ENCODE data around the gene LRATD1.
A peak's percentile ranks its signal among the peaks of the same experiment; 100 is the strongest.

LRATD1 gene, protein sequence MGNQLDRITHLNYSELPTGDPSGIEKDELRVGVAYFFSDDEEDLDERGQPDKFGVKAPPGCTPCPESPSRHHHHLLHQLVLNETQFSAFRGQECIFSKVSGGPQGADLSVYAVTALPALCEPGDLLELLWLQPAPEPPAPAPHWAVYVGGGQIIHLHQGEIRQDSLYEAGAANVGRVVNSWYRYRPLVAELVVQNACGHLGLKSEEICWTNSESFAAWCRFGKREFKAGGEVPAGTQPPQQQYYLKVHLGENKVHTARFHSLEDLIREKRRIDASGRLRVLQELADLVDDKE

DNA sequence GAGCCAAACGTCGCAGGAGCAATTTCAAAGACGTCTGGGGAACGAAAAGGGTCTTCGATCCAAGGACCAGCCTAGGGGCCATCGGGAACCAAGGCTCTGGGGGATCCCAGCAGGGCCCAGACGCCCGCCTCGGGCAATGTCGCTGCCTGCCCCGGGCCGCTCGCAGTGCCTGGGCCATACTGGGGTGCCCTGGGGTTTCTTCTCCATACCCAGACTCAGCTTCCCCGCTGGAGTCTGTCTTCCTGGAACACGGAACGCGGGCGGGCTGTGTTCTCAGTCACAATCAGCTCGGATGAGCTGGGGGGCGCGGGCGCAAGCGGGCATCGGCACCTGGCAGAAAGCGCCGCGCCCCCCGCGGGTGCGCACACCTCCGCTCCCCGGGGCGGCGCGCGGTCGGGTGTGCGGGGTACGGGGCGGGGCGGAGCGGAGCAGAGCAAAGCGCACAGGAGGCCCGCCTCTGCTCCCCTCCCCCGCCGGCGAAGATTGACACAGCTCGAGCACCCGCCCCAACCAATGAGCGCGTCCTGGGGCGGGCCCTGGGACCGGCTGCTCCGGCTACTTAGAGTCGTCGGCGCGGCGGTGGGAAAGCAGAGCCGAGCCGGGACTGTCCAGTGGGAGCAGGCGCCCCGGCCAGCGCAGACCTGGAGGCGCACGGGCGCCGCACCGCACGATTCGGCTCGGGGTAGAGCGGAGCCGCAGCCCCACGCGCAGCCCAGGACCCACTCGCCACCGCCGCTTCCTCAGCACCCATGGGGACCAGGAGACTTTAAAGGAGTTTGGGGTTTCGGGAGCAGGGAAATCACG lies at the start of gene LRATD1:
TSS of gene LRATD1 (plus strand) at position 585 of the 804 bp plus-strand sequence. CDS start 1,263 bp downstream, outside the sequence.
- no peak within 1 kb of the TSS for H3K27ac ChIP-seq

DNA sequence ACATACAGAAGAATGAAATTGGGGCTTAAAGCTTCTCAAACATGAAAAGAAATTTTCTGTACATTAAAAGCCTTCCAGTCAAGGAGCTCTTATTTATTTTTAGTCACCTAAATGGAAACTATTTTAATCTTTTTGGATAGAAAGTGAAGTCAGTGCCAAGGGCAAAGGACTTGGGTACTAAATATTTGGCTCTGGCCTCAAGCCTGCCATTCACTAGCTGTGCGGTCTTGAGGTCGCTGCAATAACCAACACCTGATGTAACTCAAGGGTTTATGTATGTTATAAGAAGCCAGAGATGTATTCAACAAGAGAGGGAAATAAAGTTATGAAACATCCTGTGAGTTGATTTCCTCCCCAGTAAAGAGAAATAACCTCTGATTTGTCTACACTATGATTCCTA lies 49.5 kb upstream of the LRATD1 start:
- Histone ChIP-seq H3K27ac (no peak overlapping the region), H3K4me3 (no peak overlapping the region)
- no peak for DNase-seq (ENCODE audit: low spot score)
- TF ChIP-seq, protein P1, sequence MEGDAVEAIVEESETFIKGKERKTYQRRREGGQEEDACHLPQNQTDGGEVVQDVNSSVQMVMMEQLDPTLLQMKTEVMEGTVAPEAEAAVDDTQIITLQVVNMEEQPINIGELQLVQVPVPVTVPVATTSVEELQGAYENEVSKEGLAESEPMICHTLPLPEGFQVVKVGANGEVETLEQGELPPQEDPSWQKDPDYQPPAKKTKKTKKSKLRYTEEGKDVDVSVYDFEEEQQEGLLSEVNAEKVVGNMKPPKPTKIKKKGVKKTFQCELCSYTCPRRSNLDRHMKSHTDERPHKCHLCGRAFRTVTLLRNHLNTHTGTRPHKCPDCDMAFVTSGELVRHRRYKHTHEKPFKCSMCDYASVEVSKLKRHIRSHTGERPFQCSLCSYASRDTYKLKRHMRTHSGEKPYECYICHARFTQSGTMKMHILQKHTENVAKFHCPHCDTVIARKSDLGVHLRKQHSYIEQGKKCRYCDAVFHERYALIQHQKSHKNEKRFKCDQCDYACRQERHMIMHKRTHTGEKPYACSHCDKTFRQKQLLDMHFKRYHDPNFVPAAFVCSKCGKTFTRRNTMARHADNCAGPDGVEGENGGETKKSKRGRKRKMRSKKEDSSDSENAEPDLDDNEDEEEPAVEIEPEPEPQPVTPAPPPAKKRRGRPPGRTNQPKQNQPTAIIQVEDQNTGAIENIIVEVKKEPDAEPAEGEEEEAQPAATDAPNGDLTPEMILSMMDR (IDR thresholded peaks at IDR 0.05): no peak

More for the DNA sequence above, at the start of gene LRATD1:
- TF ChIP-seq, protein P1 (IDR thresholded peaks at IDR 0.05): no peak
- peak within 1 kb of the TSS; percentile 74 for H3K4me3 ChIP-seq
- no peak for DNase-seq (ENCODE audit: low spot score)

DNA sequence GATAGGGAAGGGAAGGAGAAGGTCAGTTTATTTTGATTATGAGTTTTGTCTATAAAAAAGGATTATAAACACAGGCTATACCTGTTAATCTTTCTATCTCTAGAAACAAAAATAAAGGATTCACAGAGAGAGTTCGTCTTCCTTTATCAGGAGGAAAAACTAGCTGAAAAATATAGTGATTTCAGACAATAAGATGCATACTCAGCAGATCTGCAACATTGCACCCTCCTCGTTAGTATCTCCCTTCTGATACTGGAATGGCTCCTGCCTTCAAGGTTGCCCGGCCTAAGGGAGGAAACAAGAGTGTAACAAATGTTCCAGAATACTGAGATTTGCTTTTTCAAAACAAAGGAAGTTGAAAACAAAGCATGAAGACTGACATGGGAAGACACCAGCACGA lies 48.7 kb upstream of the LRATD1 start:
- H3K4me3 ChIP-seq: no peak overlapping the region
- no peak overlapping the region for H3K27ac ChIP-seq
- TF ChIP-seq, protein P1 (IDR thresholded peaks at IDR 0.05): no peak
- DNase-seq (ENCODE audit: low spot score): no peak

DNA sequence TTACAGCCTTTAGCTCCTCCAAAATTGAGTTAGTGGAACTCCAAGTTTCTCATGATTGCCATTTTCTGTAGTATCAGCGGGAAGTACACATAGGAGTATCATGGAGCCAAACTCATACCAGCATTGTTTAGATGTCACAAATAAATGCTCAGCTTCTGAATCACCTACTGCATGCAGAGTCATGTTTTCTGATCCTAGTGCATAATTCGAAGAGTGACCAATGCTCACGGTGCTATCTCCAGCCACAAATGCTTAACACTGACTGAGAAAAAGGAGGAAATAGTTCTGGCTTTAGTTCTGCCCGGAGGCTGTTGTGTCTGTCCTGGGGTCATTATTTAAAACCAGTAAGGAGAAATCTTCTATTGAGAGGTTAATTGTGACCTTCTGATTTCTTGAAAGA lies 45.4 kb upstream of the LRATD1 start:
- Histone ChIP-seq H3K4me3 (no peak overlapping the region), H3K27ac (no peak overlapping the region)
- TF ChIP-seq, protein P1 (IDR thresholded peaks at IDR 0.05): no peak
- no peak for DNase-seq (ENCODE audit: low spot score)

DNA sequence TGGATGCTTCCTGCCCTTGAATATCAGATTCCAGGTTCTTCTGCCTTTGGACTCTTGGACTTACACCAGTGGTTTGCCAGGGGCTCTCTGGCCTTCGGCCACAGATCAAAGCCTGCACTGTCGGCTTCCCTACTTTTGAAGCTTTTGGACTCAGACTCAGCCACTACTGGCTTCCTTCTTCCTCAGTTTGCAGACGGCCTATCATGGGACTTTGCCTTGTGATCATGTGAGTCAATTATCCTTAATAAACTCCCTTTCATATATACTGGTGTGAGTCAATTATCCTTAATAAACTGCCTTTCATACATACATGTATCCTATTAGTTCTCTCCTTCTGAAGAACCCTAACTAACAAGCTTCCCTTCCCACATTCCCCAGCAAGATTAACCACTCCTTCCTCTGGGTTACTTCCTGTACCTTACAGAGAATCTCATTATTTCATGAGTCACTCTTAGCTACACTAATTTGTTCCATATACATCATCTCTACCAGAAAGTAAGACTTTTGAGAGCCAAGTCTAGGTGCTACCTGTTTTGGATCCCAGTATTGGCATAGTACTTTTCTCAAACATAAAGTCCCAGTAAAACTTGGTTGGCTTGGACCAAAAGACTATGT lies 31.3 kb upstream of the LRATD1 start:
- H3K27ac ChIP-seq: no peak overlapping the region
- H3K4me3 ChIP-seq: no peak overlapping the region
- DNase-seq (ENCODE audit: low spot score): no peak
- TF ChIP-seq, protein P1 (IDR thresholded peaks at IDR 0.05): no peak

DNA sequence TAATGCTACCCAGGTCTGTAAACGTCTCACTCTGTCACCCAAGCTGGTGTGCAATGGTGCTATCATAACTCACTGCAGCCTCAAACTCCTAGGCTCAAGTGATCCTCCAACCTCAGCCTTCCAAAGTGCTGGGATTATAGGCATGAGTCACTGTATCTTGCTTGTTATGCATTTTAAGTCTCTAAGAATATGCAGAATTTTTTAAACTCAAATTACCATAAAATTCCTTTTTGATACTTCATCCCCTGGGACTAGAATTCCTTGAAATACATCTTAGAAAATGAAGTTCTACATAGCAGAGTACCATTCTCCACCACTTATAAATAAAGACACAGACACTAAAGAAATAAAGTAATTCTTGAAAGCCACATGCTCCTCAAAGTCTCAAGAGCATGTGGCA lies 30.2 kb upstream of the LRATD1 start:
- no peak for DNase-seq (ENCODE audit: low spot score)
- Histone ChIP-seq H3K4me3 (no peak overlapping the region), H3K27ac (no peak overlapping the region)
- TF ChIP-seq, protein P1 (IDR thresholded peaks at IDR 0.05): no peak

All from coronary artery (tissue), 2 donors.